ENCODE measurements around the gene MRPL55. TPM values are rescaled to one million over a fixed set of nuclear protein-coding genes. Genes with fewer than 3 reads are reported as not detected.

Gene MRPL55
- total RNA-seq, 1 donor from 2014 or later = 42.4 TPM

DNA sequence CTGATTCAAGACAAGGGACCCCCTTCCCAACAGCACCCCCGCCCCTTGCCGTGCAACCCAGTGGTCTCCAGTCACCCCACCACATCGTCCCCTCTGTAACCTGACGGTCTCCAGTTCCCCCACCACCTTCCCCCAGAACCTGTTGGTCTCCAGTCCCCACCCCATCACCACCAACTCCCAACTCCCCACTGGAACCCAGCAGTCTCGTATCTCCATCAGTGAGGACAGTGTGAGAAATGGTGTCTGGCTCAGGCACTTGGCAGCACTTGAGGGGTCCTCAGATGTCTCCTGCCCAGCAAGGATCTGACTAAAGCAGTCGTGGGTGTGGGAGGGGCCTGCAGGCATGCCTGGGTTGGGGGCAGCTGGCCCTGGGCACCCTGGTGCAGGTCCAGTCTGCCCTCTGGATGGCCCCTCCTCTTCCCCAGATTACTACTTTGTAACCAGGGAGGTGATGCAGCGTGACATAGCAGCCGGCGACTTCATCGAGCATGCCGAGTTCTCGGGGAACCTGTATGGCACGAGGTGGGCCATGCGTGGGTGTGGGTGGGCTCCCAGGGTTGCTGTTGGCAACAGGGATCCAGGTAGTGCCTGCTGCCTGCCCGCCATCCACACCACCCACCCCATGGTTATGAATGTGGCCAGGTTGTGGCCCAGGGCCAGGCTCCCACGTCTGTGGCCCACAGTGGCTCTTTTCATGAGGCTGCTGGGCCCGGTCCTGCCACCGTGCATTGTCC is 37.5 kb upstream of the MRPL55 start:
- Mint-ChIP-seq H3K36me3 (no peaks in the 10 kb centered on the region), H3K27ac (no peak overlapping the region), H3K4me3 (no peak overlapping the region), H3K27me3 (ENCODE audit: insufficient read depth, low read depth) (no peaks in the 10 kb centered on the region), H3K9me3 (no peaks in the 10 kb centered on the region), H3K4me1 (peaks cover 11% of the 10 kb centered on the region)
- TF ChIP-seq EZH2phosphoT487 (IDR thresholded peaks at IDR 0.05) (no peak), EZH2 (IDR thresholded peaks at IDR 0.05) (no peak)
- TF ChIP-seq, protein P1, sequence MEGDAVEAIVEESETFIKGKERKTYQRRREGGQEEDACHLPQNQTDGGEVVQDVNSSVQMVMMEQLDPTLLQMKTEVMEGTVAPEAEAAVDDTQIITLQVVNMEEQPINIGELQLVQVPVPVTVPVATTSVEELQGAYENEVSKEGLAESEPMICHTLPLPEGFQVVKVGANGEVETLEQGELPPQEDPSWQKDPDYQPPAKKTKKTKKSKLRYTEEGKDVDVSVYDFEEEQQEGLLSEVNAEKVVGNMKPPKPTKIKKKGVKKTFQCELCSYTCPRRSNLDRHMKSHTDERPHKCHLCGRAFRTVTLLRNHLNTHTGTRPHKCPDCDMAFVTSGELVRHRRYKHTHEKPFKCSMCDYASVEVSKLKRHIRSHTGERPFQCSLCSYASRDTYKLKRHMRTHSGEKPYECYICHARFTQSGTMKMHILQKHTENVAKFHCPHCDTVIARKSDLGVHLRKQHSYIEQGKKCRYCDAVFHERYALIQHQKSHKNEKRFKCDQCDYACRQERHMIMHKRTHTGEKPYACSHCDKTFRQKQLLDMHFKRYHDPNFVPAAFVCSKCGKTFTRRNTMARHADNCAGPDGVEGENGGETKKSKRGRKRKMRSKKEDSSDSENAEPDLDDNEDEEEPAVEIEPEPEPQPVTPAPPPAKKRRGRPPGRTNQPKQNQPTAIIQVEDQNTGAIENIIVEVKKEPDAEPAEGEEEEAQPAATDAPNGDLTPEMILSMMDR (IDR thresholded peaks at IDR 0.05) = no peak
- no peaks in the 10 kb centered on the region for H3K27me3 ChIP-seq
- no peak overlapping the region for H3K4me2 ChIP-seq
- H3K36me3 ChIP-seq = no peaks in the 10 kb centered on the region
- peaks cover 14% of the 10 kb centered on the region for H3K4me1 ChIP-seq
- H2AFZ ChIP-seq (replicated peaks) = no peak overlapping the region
- DNase-seq (ENCODE audit: low spot score) = no peak
- peaks cover 32% of the 10 kb centered on the region for H3K79me2 ChIP-seq (ENCODE audit: low read depth)
- no peak overlapping the region for H3K27ac ChIP-seq
- no peak overlapping the region for H3K4me3 ChIP-seq
- H3K9ac ChIP-seq = no peak overlapping the region
- no peaks in the 10 kb centered on the region for H3F3A ChIP-seq (ENCODE audit: low read depth)
- peaks cover 5% of the 10 kb centered on the region for H4K20me1 ChIP-seq (ENCODE audit: low read depth)
- no peaks in the 10 kb centered on the region for H3K9me3 ChIP-seq (ENCODE audit: low read depth)

DNA sequence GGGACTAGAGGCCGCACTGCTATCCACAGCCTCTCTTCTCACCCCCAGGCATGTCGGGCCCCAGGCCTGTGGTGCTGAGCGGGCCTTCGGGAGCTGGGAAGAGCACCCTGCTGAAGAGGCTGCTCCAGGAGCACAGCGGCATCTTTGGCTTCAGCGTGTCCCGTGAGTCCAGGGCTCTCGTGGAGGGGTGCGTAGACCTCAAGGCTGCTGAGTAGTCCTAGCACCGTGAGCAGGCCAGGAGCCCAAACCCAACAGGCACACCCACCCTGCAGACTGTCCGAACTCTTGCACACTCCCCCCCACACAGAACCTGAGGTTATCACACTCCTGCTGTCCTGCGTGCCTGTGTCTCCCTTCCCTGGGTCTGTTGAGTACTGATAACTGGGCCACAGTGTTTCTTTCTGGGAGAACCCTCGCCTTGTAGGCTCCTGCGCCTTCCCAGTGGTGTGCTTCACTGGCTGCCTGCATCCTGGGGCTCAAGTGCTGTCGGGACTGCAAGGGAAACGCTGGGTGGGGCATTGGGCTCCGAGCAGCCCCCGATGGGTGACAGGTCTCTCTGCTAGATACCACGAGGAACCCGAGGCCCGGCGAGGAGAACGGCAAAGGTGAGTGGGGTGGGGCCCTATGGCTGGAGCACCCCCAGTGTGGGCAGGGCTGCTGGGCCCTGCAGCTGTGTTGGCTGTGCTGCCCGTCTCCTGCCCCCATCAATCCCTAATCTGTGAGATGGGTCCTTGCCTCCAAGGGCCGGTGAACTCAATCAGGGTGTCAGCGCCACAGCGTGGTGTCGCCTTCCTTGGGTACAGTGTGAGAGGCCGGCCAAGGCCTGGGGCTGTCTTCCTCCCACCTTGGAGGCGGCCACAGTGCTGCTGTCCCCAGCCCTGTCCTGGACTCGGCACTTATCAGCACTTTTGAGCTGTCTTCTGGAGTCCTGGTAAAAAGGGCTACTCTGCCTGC is 36.6 kb upstream of the MRPL55 start:
- no peak overlapping the region for H3K9ac ChIP-seq
- no peak for DNase-seq (ENCODE audit: low spot score)
- Mint-ChIP-seq H3K4me1 (peaks cover 18% of the 10 kb centered on the region), H3K4me3 (no peak overlapping the region), H3K27me3 (ENCODE audit: insufficient read depth, low read depth) (no peaks in the 10 kb centered on the region), H3K27ac (no peak overlapping the region), H3K36me3 (no peaks in the 10 kb centered on the region), H3K9me3 (no peaks in the 10 kb centered on the region)
- TF ChIP-seq EZH2 (IDR thresholded peaks at IDR 0.05) (no peak), EZH2phosphoT487 (IDR thresholded peaks at IDR 0.05) (no peak)
- TF ChIP-seq, protein P1 (IDR thresholded peaks at IDR 0.05) = no peak
- no peak overlapping the region for H3K27ac ChIP-seq
- H3K79me2 ChIP-seq (ENCODE audit: low read depth) = peaks cover 40% of the 10 kb centered on the region
- H3K27me3 ChIP-seq = no peaks in the 10 kb centered on the region
- H4K20me1 ChIP-seq (ENCODE audit: low read depth) = peaks cover 13% of the 10 kb centered on the region
- no peaks in the 10 kb centered on the region for H3F3A ChIP-seq (ENCODE audit: low read depth)
- H3K4me1 ChIP-seq = peaks cover 20% of the 10 kb centered on the region
- H3K4me3 ChIP-seq = no peak overlapping the region
- no peaks in the 10 kb centered on the region for H3K36me3 ChIP-seq
- no peaks in the 10 kb centered on the region for H3K9me3 ChIP-seq (ENCODE audit: low read depth)
- no peak overlapping the region for H3K4me2 ChIP-seq
- no peak overlapping the region for H2AFZ ChIP-seq (replicated peaks)

DNA sequence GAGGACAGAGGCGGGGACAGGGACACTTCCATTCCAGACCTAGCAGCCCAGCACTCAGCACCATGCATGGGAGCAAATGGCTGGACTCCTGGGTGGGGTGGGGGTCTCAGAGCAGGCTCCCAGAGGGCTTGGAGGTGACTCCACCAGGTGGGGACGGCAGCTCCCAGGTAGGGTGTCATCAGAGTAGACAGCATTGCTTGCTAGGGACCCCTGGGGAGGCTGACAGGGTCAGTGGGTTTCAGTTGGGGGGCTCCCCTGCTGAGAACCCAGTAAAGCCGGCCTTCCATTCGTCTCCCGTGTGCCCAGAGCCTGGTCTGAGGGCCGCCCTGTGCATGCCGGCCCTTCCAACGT is 35.9 kb upstream of the MRPL55 start:
- Mint-ChIP-seq H3K36me3 (no peaks in the 10 kb centered on the region), H3K27me3 (ENCODE audit: insufficient read depth, low read depth) (peaks cover under 1% of the 10 kb centered on the region), H3K27ac (peak overlapping the region; percentile 21), H3K4me1 (peaks cover 18% of the 10 kb centered on the region), H3K9me3 (no peaks in the 10 kb centered on the region), H3K4me3 (no peak overlapping the region)
- DNase-seq (ENCODE audit: low spot score) = no peak
- Histone ChIP-seq H3K4me3 (no peak overlapping the region), H3K36me3 (no peaks in the 10 kb centered on the region), H3K27me3 (no peaks in the 10 kb centered on the region), H3K4me2 (no peak overlapping the region), H3K9me3 (ENCODE audit: low read depth) (no peaks in the 10 kb centered on the region), H3K4me1 (peaks cover 14% of the 10 kb centered on the region), H3K79me2 (ENCODE audit: low read depth) (peaks cover 45% of the 10 kb centered on the region), H3K27ac (no peak overlapping the region), H3F3A (ENCODE audit: low read depth) (no peaks in the 10 kb centered on the region), H2AFZ (replicated peaks) (no peak overlapping the region), H4K20me1 (ENCODE audit: low read depth) (peaks cover 14% of the 10 kb centered on the region), H3K9ac (no peak overlapping the region)
- TF ChIP-seq, protein P1 (IDR thresholded peaks at IDR 0.05) = no peak
- no peak for TF ChIP-seq EZH2 (IDR thresholded peaks at IDR 0.05)
- no peak for TF ChIP-seq EZH2phosphoT487 (IDR thresholded peaks at IDR 0.05)
